ENCODE results near the gene APOB. TPM values are rescaled to one million over a fixed set of nuclear protein-coding genes. Genes with fewer than 3 reads are reported as not detected.

The APOB gene
- total and polyA plus RNA-seq, 10 of the 15 experiments (the other 5 are each of a cell fraction or from before 2014, with no cell fraction given), result 1.4 TPM; not detected in 9

DNA sequence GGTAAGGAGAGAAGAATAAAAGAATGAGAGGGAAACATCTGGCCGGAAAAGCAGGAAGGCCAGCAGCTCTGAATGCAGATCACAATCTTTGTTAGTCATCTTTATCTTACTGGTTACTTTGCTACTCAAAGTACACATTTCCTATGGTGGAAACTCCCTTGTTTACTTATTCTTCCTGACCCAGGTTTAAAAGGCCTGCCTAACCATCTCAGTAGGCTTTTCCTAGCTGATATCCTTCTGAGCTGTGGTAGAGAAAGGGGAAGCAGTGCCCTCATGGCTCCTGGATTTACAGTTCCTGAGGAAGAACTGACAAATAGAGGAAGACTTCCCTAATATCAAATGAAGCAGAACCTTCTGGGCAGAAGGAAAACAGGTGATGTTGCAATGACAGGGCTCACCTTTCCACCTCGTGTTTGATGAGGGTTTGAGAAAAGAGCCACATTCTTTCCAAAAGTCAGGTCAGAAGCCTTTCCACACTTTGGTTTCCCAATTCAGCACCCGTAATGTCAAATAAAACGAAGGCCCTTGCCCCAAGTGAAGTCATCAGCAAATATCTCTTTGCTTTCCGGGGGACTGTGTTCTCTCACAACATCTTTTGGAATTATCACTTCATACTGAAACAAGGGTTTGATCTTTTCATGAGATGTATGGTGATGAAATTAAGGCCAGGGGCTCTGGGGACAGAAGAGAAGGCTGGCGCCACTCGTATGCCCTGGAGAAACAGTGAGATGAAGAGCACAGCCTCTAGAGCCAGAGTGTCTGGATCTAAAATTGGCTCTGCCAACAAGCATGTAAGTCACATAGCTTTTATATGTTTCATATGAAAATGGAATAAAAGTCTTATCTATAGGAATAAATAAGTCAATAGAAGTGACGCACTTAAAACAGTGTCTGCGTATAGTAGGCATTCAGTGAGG is 26.7 kb upstream of the APOB start:
- WGBS (ENCODE audit: insufficient coverage, insufficient replicate concordance, low lambda C conversion rate, missing lambda C conversion rate), result 43% methylated on average over 9 of the region's 9 CpGs
- POLR2A ChIA-PET, result no interaction called here
- Histone ChIP-seq H2AFZ (ENCODE audit: control insufficient read depth, low read depth, low read length) (no peak overlapping the region), H4K20me1 (ENCODE audit: control insufficient read depth, insufficient read depth) (no peaks in the 10 kb centered on the region), H3K79me2 (ENCODE audit: control insufficient read depth, insufficient read depth, low read length) (no peaks in the 10 kb centered on the region), H3K27me3 (replicated peaks in 1 of 2; ENCODE audit: control insufficient read depth in 2 of 2, insufficient read depth in 2 of 2, low read length in 1 of 2) (no peaks in the 10 kb centered on the region), H3K36me3 (ENCODE audit: control insufficient read depth in 2 of 2, insufficient read depth in 2 of 2, low read length in 1 of 2) (no peaks in the 10 kb centered on the region), H3K9ac (ENCODE audit: control insufficient read depth, insufficient read depth, low read length) (no peak overlapping the region), H3K4me1 (ENCODE audit: control insufficient read depth, insufficient read depth, low read length) (no peaks in the 10 kb centered on the region), H3K4me3 (no peak overlapping the region), H3K27ac (ENCODE audit: control insufficient read depth, insufficient read depth) (no peak overlapping the region), H3K9me3 (replicated peaks; ENCODE audit: control insufficient read depth, insufficient read depth, low read length) (no peaks in the 10 kb centered on the region), H3K4me2 (ENCODE audit: control insufficient read depth, insufficient read depth) (no peak overlapping the region)
- DNase-seq (ENCODE audit: low read depth, low spot score) (no peak), ATAC-seq (no peak), FAIRE-seq (no peak)
- in situ Hi-C loops (cut with MboI), result no loop called here
- SMC1A ChIA-PET (ENCODE audit: uncharacterized antibody, unreplicated experiment), result no interaction called here
- CTCF ChIA-PET, result no interaction called here
- intact Hi-C loops (cut with micrococcal nuclease; ENCODE audit: unreplicated experiment), result no loop called here
- TF ChIP-seq, protein P1, sequence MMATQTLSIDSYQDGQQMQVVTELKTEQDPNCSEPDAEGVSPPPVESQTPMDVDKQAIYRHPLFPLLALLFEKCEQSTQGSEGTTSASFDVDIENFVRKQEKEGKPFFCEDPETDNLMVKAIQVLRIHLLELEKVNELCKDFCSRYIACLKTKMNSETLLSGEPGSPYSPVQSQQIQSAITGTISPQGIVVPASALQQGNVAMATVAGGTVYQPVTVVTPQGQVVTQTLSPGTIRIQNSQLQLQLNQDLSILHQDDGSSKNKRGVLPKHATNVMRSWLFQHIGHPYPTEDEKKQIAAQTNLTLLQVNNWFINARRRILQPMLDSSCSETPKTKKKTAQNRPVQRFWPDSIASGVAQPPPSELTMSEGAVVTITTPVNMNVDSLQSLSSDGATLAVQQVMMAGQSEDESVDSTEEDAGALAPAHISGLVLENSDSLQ (IDR thresholded peaks at IDR 0.05), result no peak
- no peak for TF ChIP-seq EGR1 (IDR thresholded peaks at IDR 0.05; ENCODE audit: borderline replicate concordance in 1 of 2, low read depth in 2 of 2, low read length in 2 of 2)
- TF ChIP-seq ZNF207 (IDR thresholded peaks at IDR 0.05; ENCODE audit: borderline replicate concordance), result no peak
- TF ChIP-seq BMI1 (IDR thresholded peaks at IDR 0.05; ENCODE audit: borderline replicate concordance), result no peak
- TF ChIP-seq PML (IDR thresholded peaks at IDR 0.05; ENCODE audit: low read length), result no peak
- TF ChIP-seq HSF1 (IDR thresholded peaks at IDR 0.05; ENCODE audit: low read depth, low read length), result no peak
- TF ChIP-seq, protein P2, sequence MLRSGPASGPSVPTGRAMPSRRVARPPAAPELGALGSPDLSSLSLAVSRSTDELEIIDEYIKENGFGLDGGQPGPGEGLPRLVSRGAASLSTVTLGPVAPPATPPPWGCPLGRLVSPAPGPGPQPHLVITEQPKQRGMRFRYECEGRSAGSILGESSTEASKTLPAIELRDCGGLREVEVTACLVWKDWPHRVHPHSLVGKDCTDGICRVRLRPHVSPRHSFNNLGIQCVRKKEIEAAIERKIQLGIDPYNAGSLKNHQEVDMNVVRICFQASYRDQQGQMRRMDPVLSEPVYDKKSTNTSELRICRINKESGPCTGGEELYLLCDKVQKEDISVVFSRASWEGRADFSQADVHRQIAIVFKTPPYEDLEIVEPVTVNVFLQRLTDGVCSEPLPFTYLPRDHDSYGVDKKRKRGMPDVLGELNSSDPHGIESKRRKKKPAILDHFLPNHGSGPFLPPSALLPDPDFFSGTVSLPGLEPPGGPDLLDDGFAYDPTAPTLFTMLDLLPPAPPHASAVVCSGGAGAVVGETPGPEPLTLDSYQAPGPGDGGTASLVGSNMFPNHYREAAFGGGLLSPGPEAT (IDR thresholded peaks at IDR 0.05; ENCODE audit: low read depth), result no peak
- TF ChIP-seq, protein P3, sequence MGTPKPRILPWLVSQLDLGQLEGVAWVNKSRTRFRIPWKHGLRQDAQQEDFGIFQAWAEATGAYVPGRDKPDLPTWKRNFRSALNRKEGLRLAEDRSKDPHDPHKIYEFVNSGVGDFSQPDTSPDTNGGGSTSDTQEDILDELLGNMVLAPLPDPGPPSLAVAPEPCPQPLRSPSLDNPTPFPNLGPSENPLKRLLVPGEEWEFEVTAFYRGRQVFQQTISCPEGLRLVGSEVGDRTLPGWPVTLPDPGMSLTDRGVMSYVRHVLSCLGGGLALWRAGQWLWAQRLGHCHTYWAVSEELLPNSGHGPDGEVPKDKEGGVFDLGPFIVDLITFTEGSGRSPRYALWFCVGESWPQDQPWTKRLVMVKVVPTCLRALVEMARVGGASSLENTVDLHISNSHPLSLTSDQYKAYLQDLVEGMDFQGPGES (IDR thresholded peaks at IDR 0.05), result no peak
- BruUV-seq (replicated peaks), result no TSS peak
- RAD21 ChIA-PET (ENCODE audit: unreplicated experiment), result no interaction called here
